Activated T-cell treated with anti-CD3 and anti-CD28 coated beads for 24 hours (primary cell): Measurements from ENCODE around the gene TMEM225B.
A peak's percentile ranks its signal among the peaks of the same experiment; 100 is the strongest.
"Not testable (repeated sequence)": the region's sequence is repeated elsewhere in the genome, so short reads cannot be mapped to it uniquely, and the experiment has no call there.

Experiments used
- DNase-seq: peaks from one replicate; pipeline ENCODE4 v3.0.0-alpha.2; 2020; ENCODE audit warnings: low read depth

Gene TMEM225B

GRCh38 chr7:99579281-99579955, 18.6 kb upstream of the TMEM225B start:
- no peak for DNase-seq

- peak; percentile 26 for DNase-seq
Measured at GRCh38 chr7:99579956-99580777, 17.9 kb upstream of the TMEM225B start.

GRCh38 chr7:99580778-99581332, 17.2 kb upstream of the TMEM225B start:
- DNase-seq, result not testable (repeated sequence)

GRCh38 chr7:99588868-99589267, 9.2 kb upstream of the TMEM225B start:
- no peak for DNase-seq

GRCh38 chr7:99594948-99595745, 2.9 kb upstream of the TMEM225B start:
- DNase-seq, result no peak

GRCh38 chr7:99596408-99596955, 1.6 kb upstream of the TMEM225B start:
- no peak for DNase-seq

GRCh38 chr7:99599836-99600235, 1.8 kb downstream of the TMEM225B start:
- no peak for DNase-seq

GRCh38 chr7:99601656-99602310, 3.7 kb downstream of the TMEM225B start:
- no peak for DNase-seq

- DNase-seq, result no peak
Measured at GRCh38 chr7:99605527-99605926, 7.5 kb downstream of the TMEM225B start.

GRCh38 chr7:99606531-99606930, 8.5 kb downstream of the TMEM225B start:
- no peak for DNase-seq

- no peak for DNase-seq
Measured at GRCh38 chr7:99607548-99607947, 9.5 kb downstream of the TMEM225B start.

- DNase-seq, result no peak
Measured at GRCh38 chr7:99614495-99614894, 16.4 kb downstream of the TMEM225B start.

GRCh38 chr7:99615989-99616358, 17.9 kb downstream of the TMEM225B start:
- no peak for DNase-seq

- peak; percentile 84 for DNase-seq
Measured at GRCh38 chr7:99616359-99617191, 18.5 kb downstream of the TMEM225B start, which contains the start of gene ZSCAN25. ZSCAN25 (plus strand) TSS chr7:99616946; CDS start chr7:99619607, 2,661 bp downstream.

GRCh38 chr7:99617192-99617781, 19.2 kb downstream of the TMEM225B start:
- DNase-seq, result no peak

- DNase-seq, result no peak
Measured at GRCh38 chr7:99618726-99619125, 20.7 kb downstream of the TMEM225B start.

GRCh38 chr7:99619571-99620130, 21.6 kb downstream of the TMEM225B start:
- DNase-seq, result no peak

- DNase-seq, result no peak
Measured at GRCh38 chr7:99621271-99621670, 23.2 kb downstream of the TMEM225B start.

- no peak for DNase-seq
Measured at GRCh38 chr7:99622596-99622995, 24.5 kb downstream of the TMEM225B start.
